B cell (primary cell): Measurements from ENCODE around the gene FAM177A1. TPM values are rescaled to one million over a fixed set of nuclear protein-coding genes. Genes with fewer than 3 reads are reported as not detected.

Experiments used
- ATAC-seq: fragments of 200-7000 bp; cut with Tn5 transposase; one replicate; pipeline ENCODE4 v1.10.0; 2021; ENCODE audit warnings: low read depth, mild to moderate bottlenecking, moderate number of reproducible peaks, moderate library complexity
- CTCF ChIA-PET: fragments of 350-600 bp; sonication (Branson Sonifier 250); formaldehyde crosslinking; loops from one replicate; lab custom pipeline; 2021; ENCODE audit warnings: antibody characterized with exemption, inconsistent platforms; lab: Charles Lee
- POLR2A ChIA-PET: fragments of 350-600 bp; sonication (Branson Sonifier 250); formaldehyde crosslinking; loops from one replicate; lab custom pipeline; 2021; ENCODE audit warnings: antibody characterized with exemption; lab: Charles Lee
- DNase-seq: peaks from one replicate; pipeline ENCODE4 v3.0.0; 2013
- H2AFZ ChIP-seq: 2 replicates; pipeline ENCODE4 v1.6.1; 2012; ENCODE audit warnings: mild to moderate bottlenecking, low read depth, low read length; ENCODE audit not compliant: insufficient read depth, poor library complexity, severe bottlenecking
- H3K27ac ChIP-seq, 2 donors: 1 replicate in 1 of 2; 2 replicates in 1 of 2; pipeline ENCODE4 v1.5.1; 2012 to 2013; ENCODE audit warnings: low read length in 2 of 2, mild to moderate bottlenecking in 2 of 2, moderate library complexity in 1 of 2
- H3K27me3 ChIP-seq, 4 experiments: fragments of 200-600 bp in 1 of 4; sonication (generic) in 1 of 4; replicated peaks in 1 of 4; 1 replicate in 2 of 4; 2 replicates in 2 of 4; pipeline versions ENCODE4 v1.6.1 to v1.7.0; 2013 to 2016; ENCODE audit warnings: low read length in 3 of 4, mild to moderate bottlenecking in 2 of 4, mixed read lengths in 1 of 4, moderate library complexity in 1 of 4; ENCODE audit not compliant: insufficient read depth in 4 of 4, control insufficient read depth in 3 of 4; ENCODE audit errors: control extremely low read depth in 1 of 4
- H3K36me3 ChIP-seq, 2 experiments: replicated peaks in 1 of 2; 1 replicate in 1 of 2; 2 replicates in 1 of 2; pipeline versions ENCODE4 v1.6.1 to v1.7.1; 2013; ENCODE audit warnings: low read length in 1 of 2; ENCODE audit not compliant: insufficient read depth in 2 of 2, control insufficient read depth in 1 of 2; ENCODE audit errors: control extremely low read depth in 1 of 2, extremely low read depth in 1 of 2
- H3K4me1 ChIP-seq, 2 donors: fragments of 200-600 bp in 1 of 2; sonication (generic) in 1 of 2; 1 replicate in 1 of 2; 2 replicates in 1 of 2; pipeline versions ENCODE4 v1.5.1 to v1.6.1; 2013 to 2017; ENCODE audit warnings: low read length in 2 of 2; ENCODE audit not compliant: control insufficient read depth in 2 of 2, insufficient read depth in 2 of 2
- H3K4me2 ChIP-seq: replicated peaks from 2 replicates; pipeline ENCODE3; 2012; ENCODE audit warnings: mild to moderate bottlenecking, low read depth, low read length; ENCODE audit not compliant: poor library complexity, severe bottlenecking
- H3K4me3 ChIP-seq, 5 experiments: fragments of 200-600 bp in 1 of 5; sonication (generic) in 1 of 5; 1 replicate in 3 of 5; 2 replicates in 2 of 5; pipeline versions ENCODE4 v1.5.1 to v1.7.0; 2011 to 2016; ENCODE audit warnings: low read length in 4 of 5, mild to moderate bottlenecking in 4 of 5, low read depth in 2 of 5, control low read depth in 1 of 5, moderate library complexity in 1 of 5; ENCODE audit not compliant: insufficient read depth in 1 of 5; ENCODE audit errors: control extremely low read depth in 1 of 5, extremely low read depth in 1 of 5
- H3K79me2 ChIP-seq: fragments of 200-600 bp; sonication (generic); one replicate; pipeline ENCODE4 v1.6.0; 2016; ENCODE audit warnings: low read length; ENCODE audit not compliant: control insufficient read depth, insufficient read depth
- H3K9ac ChIP-seq: fragments of 200-600 bp; sonication (generic); 2 replicates; pipeline ENCODE4 v1.6.1; 2017; ENCODE audit warnings: mild to moderate bottlenecking, low read length, moderate library complexity
- H3K9me3 ChIP-seq, 3 donors: one replicate each; pipeline versions ENCODE4 v1.6.1 to v1.7.1; 2013; ENCODE audit warnings: low read length in 2 of 3; ENCODE audit not compliant: control insufficient read depth in 2 of 3, insufficient read depth in 1 of 3; ENCODE audit errors: control extremely low read depth in 1 of 3
- H4K20me1 ChIP-seq: 2 replicates; pipeline ENCODE4 v1.6.0; 2012; ENCODE audit warnings: mild to moderate bottlenecking, low read length; ENCODE audit not compliant: insufficient read depth, control insufficient read depth, poor library complexity, severe bottlenecking
- H3K27ac Mint-ChIP-seq: one replicate; pipeline ENCODE4 v1.8.0; 2021; ENCODE audit warnings: mixed read lengths
- H3K27me3 Mint-ChIP-seq: one replicate; pipeline ENCODE4 v1.8.0; 2021; ENCODE audit warnings: mixed read lengths
- H3K4me1 Mint-ChIP-seq: one replicate; pipeline ENCODE4 v1.8.0; 2021; ENCODE audit warnings: mixed read lengths
- H3K4me3 Mint-ChIP-seq: one replicate; pipeline ENCODE4 v1.8.0; 2021; ENCODE audit warnings: mixed read lengths
- H3K9me3 Mint-ChIP-seq: one replicate; pipeline ENCODE4 v1.8.0; 2022; ENCODE audit warnings: mixed read lengths; ENCODE audit not compliant: insufficient read depth
- EZH2 ChIP-seq: IDR thresholded peaks from 2 replicates; pipeline ENCODE4 v1.6.1; 2012; ENCODE audit warnings: borderline replicate concordance, low read depth, mild to moderate bottlenecking, moderate library complexity, low read length; ENCODE audit not compliant: insufficient read depth, poor library complexity, severe bottlenecking
- WGBS: methylation state at CpG from one replicate; pipeline ENCODE4 v1.1.5; 2013; ENCODE audit warnings: missing lambda C conversion rate; ENCODE audit not compliant: insufficient coverage; 5-methylcytosine and 5-hydroxymethylcytosine counted together
- intact Hi-C: fragments of 100-400 bp; cut with micrococcal nuclease; formaldehyde crosslinking; loops from one replicate; pipeline ENCODE4 v1.10.0; 2022
- polyA plus RNA-seq: library from polyadenylated mRNA; depleted of rRNA; stranded (reverse); fragments of >200 nt; gene quantifications from 2 replicates; pipeline ENCODE4 v1.2.3, GENCODE V29; 2012
- total RNA-seq, 2 donors: library from RNA; stranded (reverse); fragments of 120-200 nt in 1 of 2; gene quantifications; 1 replicate in 1 of 2; 2 replicates in 1 of 2; pipeline versions ENCODE4 v1.2.3 to v1.2.4, GENCODE V29; 2013 to 2022
- TF ChIP-seq, protein P1 (sequence below): fragments of 200-600 bp; IDR thresholded peaks from one replicate; pipeline ENCODE4 v1.8.0; 2022; ENCODE audit warnings: antibody characterized with exemption, mild to moderate bottlenecking

The FAM177A1 gene
- total and polyA plus RNA-seq, 2 donors (not counting 1 experiment from before 2014, with no cell fraction given), result 14.3 to 32.1 TPM

DNA sequence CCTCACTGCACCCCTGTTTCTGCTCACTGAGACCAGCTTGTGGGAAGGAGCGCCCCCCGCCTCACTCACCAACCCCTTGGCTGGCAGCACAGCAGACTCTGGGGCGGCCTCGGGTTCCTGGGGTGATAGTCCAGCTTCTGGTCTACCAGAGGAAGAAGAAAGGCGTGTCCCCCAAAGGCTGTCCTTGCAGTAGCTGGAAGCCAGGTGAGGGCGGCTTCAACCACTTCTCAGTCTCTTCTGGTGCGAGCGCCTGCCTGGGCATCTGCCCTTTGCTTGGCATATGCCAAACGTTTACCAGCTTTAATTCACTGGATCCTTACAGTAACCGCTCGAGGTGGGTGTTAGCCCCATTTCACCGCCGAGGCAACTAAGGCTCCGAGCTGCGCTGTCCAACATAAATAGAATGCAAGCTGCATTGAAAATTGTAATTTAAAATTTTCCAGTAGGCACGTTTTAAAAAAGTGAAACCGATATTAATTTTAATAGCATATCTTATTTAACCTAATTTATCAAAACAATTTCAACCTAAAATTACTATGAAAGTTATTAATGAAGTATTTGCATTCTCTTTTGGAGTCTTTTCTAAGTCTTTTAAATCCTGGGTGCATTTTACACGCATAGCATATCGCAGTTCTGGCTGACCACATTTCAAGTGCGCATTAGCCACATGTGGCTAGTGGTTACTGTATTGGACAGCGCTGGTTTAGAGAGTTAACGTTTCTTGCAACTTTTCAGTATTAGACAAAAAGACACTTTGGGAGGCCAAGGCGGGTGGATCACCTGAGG is 872 bp downstream of the FAM177A1 start:
- intact Hi-C loops, result loop anchor here (1.0 to 10.0 kb wide), 12 partner anchors 65 to 1275 kb away; partner anchors contain the start of genes BRMS1L, CFL2, EAPP and INSM2
- TF ChIP-seq EZH2, result no peak
- TF ChIP-seq, protein P1, sequence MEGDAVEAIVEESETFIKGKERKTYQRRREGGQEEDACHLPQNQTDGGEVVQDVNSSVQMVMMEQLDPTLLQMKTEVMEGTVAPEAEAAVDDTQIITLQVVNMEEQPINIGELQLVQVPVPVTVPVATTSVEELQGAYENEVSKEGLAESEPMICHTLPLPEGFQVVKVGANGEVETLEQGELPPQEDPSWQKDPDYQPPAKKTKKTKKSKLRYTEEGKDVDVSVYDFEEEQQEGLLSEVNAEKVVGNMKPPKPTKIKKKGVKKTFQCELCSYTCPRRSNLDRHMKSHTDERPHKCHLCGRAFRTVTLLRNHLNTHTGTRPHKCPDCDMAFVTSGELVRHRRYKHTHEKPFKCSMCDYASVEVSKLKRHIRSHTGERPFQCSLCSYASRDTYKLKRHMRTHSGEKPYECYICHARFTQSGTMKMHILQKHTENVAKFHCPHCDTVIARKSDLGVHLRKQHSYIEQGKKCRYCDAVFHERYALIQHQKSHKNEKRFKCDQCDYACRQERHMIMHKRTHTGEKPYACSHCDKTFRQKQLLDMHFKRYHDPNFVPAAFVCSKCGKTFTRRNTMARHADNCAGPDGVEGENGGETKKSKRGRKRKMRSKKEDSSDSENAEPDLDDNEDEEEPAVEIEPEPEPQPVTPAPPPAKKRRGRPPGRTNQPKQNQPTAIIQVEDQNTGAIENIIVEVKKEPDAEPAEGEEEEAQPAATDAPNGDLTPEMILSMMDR, result no peak
- Mint-ChIP-seq H3K27ac (peak overlapping the region; percentile 95), H3K9me3 (no peaks in the 10 kb centered on the region), H3K4me1 (peaks cover 26% of the 10 kb centered on the region), H3K4me3 (peak overlapping the region; percentile 87), H3K27me3 (no peaks in the 10 kb centered on the region)
- peak overlapping the region; percentile 68 to 97 (median 78) for H3K4me3 ChIP-seq
- DNase-seq, result no peak
- peaks cover 0 to 7% of the 10 kb centered on the region in 2 experiments for H3K36me3 ChIP-seq
- peak overlapping the region; percentile 91 for H3K4me2 ChIP-seq
- ATAC-seq, result peak; percentile 6
- H2AFZ ChIP-seq, result peak overlapping the region; percentile 79
- 11% methylated on average over 11 of the region's 23 CpGs for WGBS
- POLR2A ChIA-PET, result interaction anchor here (0.6 to 2.2 kb wide), 7 partner anchors 64 to 985 kb away, joined by 4 to 22 read pairs (median 6); partner anchors contain the start of genes BAZ1A, NFKBIA, PPP2R3C and PRORP
- peaks cover 11 to 15% of the 10 kb centered on the region in 2 donors for H3K4me1 ChIP-seq
- peak overlapping the region; percentile 93 to 96 for H3K27ac ChIP-seq
- CTCF ChIA-PET, result interaction anchor here (1.0 to 2.3 kb wide), 4 partner anchors 10 to 374 kb away, joined by 3 to 15 read pairs (median 4); partner anchors contain the start of gene SRP54
- no peaks in the 10 kb centered on the region for H3K9me3 ChIP-seq
- peak overlapping the region; percentile 97 for H3K9ac ChIP-seq
- no peaks in the 10 kb centered on the region for H4K20me1 ChIP-seq
- H3K27me3 ChIP-seq, result no peaks in the 10 kb centered on the region
- H3K79me2 ChIP-seq, result peaks cover 29% of the 10 kb centered on the region
